Stimulated activated naive CD8-positive, alpha-beta T cell treated with anti-CD3 and anti-CD28 coated beads, Interleukin-15, Interleukin-2, amounts not matched to agents 100 ng/mL and 50 ng/mL, for 24 hours (primary cell): ENCODE data around the gene ACOX2.

Source experiments
- H3K27ac Mint-ChIP-seq: one replicate; pipeline ENCODE4 v1.8.0; 2021; ENCODE audit warnings: mild to moderate bottlenecking, mixed read lengths
- H3K27me3 Mint-ChIP-seq: one replicate; pipeline ENCODE4 v1.8.0; 2021; ENCODE audit warnings: mixed read lengths
- H3K36me3 Mint-ChIP-seq: one replicate; pipeline ENCODE4 v1.8.0; 2021; ENCODE audit warnings: low read depth, mixed read lengths
- H3K4me1 Mint-ChIP-seq: one replicate; pipeline ENCODE4 v1.8.0; 2021; ENCODE audit warnings: low read depth, mixed read lengths
- H3K4me3 Mint-ChIP-seq: one replicate; pipeline ENCODE4 v1.8.0; 2021; ENCODE audit warnings: mild to moderate bottlenecking, mixed read lengths
- H3K9me3 Mint-ChIP-seq: one replicate; pipeline ENCODE4 v1.8.0; 2021; ENCODE audit warnings: mixed read lengths

ACOX2 gene

DNA sequence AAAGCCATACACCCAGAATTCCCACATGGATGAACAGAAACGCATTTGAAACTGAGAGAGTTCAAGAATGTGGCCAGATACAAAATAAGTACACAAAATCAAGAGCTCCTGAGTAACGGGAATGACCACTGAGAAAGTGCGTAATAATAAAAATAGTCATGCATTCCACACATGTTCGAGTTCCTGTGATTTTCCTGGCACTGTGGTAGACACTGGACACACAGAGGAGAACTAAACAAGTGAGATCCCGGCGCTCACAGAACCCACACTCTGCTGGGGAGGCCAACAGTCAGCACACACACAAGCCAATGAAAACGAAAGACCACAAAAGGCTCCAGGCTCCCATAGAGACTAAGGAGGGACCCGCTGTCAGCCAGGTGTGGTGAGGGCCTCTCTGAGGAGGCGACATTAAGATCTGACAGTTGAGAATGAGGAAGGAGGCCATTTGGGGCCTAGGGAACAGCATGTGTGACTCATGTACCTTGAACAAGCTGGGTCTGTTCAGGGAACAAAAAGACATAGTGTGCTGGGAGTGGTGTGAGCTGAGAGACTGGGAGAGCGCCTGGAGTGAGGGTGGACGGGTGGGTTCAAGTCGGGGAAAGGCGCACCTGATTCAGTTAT, 35.1 kb upstream of the ACOX2 start:
- Mint-ChIP-seq H3K27me3 (no peaks in the 10 kb centered on the region), H3K4me3 (no peak overlapping the region), H3K4me1 (no peaks in the 10 kb centered on the region), H3K9me3 (no peaks in the 10 kb centered on the region), H3K36me3 (no peaks in the 10 kb centered on the region), H3K27ac (no peak overlapping the region)

DNA sequence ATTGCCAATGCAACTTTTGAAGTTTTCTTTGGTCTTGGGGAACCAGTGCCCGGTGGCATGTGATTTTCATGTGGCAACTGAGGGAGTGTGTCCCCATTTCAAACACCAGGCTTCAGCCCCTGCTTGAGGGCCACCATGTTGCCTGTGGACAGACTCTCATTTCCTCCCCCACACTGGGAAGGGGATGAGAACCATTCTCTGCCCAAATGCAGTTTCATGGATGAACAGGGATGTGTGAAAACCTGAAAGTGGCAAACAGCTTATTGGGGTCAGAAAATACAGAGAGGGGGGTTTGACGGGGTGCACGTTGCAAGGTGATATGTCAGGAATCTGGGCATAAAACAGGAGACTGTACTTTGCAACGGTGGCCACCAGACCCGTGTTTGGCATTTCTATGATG, 33.9 kb upstream of the ACOX2 start:
- Mint-ChIP-seq H3K4me1 (no peaks in the 10 kb centered on the region), H3K9me3 (no peaks in the 10 kb centered on the region), H3K27ac (no peak overlapping the region), H3K4me3 (no peak overlapping the region), H3K36me3 (no peaks in the 10 kb centered on the region), H3K27me3 (no peaks in the 10 kb centered on the region)

DNA sequence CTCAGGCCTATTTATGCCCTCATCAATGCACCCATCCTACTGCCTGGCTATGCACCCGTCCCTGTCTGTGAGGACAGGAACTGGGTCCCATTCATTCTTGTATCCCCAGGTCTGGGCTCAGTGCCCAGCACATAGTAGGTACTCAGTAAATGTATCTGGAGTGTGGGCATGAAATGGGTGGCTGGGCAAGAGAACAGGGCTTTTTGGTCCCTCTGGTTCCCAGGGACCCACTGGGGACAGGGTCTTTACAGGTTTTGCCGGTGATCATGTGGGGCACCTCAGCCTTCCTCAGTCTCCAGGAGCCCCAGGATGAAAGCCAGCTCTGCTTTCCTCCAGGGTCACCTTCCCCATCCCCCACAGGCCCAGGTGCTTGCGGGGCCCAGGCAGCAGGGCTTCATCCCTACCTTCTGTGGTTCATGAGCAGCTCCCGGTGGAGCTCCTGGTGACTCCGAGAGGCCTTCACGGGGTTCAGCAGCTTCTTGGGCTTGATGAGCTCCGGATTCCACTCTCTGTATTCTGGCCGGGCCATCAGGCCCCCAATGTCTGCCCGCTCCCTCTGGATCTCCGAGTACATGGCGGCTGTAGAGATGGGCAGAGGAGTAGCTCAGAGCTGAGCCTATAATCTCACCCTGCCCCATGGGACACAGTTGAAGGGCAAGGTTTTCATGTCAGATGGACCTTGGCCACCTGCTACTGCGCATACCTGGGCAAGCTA, 32.5 kb upstream of the ACOX2 start:
- H3K27ac Mint-ChIP-seq: no peak overlapping the region
- no peaks in the 10 kb centered on the region for H3K27me3 Mint-ChIP-seq
- H3K4me3 Mint-ChIP-seq: no peak overlapping the region
- H3K9me3 Mint-ChIP-seq: no peaks in the 10 kb centered on the region
- H3K36me3 Mint-ChIP-seq: no peaks in the 10 kb centered on the region
- no peaks in the 10 kb centered on the region for H3K4me1 Mint-ChIP-seq

DNA sequence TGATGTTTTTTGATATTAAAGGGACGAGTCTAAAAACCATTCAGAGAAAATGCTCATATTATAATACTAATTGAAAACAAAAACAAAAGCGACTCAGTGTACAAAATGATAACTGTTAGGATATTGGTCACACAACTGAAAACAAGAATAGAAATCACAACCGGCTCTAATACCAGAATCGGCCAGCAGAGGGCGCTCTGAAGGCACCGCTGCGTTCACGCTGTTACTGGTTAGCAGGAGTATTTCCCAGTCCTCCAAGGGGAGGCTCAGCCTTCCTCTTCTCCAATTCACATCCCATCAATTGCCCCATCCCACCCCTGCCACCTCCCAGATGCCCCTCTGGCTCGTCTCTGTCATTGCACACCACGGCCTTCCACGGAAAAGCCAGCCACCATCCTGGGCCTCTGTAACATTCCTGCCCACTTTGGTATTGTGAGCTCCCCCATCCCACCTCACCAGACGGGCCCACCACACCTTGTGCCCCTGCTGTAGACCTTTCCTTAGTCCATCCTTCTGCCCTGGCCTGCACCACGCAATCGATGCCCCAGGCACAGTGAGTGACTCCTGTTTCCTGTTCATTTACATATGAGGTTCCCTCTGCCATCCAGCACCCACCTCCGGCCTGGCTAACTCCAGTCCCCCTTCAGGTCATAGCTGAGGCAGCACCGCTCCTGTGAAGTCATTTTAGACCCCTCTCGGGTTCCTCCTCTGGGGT, 31.7 kb upstream of the ACOX2 start:
- no peaks in the 10 kb centered on the region for H3K9me3 Mint-ChIP-seq
- peak overlapping the region; percentile 15 for H3K27ac Mint-ChIP-seq
- H3K36me3 Mint-ChIP-seq: no peaks in the 10 kb centered on the region
- no peaks in the 10 kb centered on the region for H3K27me3 Mint-ChIP-seq
- no peaks in the 10 kb centered on the region for H3K4me1 Mint-ChIP-seq
- peak overlapping the region; percentile 39 for H3K4me3 Mint-ChIP-seq

DNA sequence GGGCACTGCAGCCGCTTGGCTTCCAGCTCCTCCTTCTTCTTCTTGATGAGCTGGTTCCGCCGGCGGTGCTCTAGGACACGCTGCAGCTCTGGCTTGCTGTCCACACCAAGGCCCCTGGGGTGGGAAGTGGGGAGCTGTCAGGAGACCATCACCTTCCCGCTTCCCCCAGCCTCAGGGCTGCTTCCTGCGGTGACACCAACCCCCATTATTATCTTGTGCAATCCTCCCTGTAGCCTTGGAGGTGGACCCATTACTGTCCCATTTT, 30.2 kb upstream of the ACOX2 start:
- no peaks in the 10 kb centered on the region for H3K36me3 Mint-ChIP-seq

DNA sequence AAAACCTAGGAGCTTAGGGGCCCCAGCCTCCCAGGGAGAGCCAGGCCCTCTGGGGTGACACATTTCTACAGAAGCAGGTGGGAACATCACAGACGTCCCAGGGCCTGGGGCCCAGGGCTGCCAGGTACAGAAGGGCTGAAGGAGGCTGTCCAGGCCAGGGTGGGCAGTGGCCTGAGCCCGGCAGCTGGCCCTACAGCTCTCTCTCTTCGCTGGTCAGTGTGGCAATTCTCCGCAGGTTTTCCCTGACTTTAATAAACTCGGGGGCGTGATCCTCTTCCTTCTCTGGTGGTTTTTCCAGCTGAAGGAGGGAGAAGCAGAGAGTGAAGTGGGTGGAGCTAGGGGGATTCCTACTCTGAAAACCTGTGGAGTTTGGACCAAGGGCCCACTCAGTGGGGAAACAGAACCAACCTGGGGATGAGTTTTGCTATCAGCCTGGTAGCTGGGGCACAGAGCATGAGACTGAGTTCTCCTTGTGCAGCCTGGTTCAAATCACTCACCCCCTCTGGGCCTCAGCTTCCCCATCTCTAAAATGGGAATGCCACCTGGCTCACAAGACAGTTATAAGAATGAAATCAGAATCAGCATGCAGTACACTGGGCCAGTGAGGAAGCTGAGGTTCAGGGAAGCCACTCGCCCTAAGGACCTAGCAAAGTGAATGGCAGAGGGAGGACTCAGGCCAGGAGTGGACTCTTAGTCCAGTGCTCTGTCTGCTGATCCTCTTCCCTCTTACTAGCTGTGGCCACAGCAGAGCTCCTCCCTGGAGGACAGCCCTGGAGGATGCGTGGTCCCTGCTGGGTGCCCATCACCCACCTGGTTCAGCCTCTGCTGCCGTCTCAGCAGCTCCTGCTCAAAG, 29.6 kb upstream of the ACOX2 start:
- Mint-ChIP-seq H3K36me3 (no peaks in the 10 kb centered on the region), H3K27ac (no peak overlapping the region), H3K9me3 (no peaks in the 10 kb centered on the region), H3K4me1 (no peaks in the 10 kb centered on the region), H3K27me3 (no peaks in the 10 kb centered on the region), H3K4me3 (no peak overlapping the region)

More for the DNA sequence above, 30.2 kb upstream of the ACOX2 start:
- Mint-ChIP-seq H3K9me3 (no peaks in the 10 kb centered on the region), H3K27me3 (no peaks in the 10 kb centered on the region), H3K4me3 (no peak overlapping the region), H3K27ac (no peak overlapping the region), H3K4me1 (no peaks in the 10 kb centered on the region)

DNA sequence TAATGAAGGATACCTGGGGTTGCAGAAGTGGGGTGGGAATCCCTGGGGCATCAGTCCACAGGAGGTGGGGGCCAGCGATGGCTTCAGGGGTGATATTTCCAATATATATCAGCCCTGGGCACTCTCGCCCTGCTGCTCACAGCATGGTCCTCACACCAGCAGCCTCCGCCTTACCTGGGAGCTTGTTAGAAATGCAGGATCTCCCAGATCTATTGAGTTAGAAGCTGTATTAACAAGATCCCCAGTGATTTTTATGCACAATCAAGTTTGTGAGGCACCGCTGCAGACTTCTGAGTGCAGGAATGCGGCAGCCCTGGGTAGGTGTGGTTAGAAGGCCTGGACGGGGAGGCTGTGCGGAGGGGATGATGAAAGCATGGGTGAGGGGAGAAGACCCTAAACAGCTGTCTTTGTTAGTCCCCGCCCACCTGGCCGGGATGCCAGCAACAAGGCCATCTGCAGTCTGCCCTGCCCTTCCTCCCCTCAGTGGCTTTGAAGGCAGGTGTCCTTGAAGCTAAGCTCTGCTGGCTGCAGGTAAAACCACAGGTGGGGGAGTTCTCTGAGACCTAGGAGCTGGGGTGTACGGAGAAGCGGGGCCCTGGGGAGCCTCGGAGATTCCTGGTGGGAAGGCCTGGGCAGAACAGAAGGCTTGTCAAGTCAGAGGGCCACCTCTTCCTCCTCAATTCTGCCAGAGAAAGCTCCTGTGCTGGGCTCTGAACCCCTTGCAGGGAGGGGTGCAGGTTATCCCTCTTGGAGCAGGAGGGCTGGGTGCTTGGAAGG, 28.8 kb upstream of the ACOX2 start:
- H3K9me3 Mint-ChIP-seq: no peaks in the 10 kb centered on the region
- no peaks in the 10 kb centered on the region for H3K27me3 Mint-ChIP-seq
- no peaks in the 10 kb centered on the region for H3K4me1 Mint-ChIP-seq
- H3K4me3 Mint-ChIP-seq: no peak overlapping the region
- H3K36me3 Mint-ChIP-seq: no peaks in the 10 kb centered on the region
- no peak overlapping the region for H3K27ac Mint-ChIP-seq

DNA sequence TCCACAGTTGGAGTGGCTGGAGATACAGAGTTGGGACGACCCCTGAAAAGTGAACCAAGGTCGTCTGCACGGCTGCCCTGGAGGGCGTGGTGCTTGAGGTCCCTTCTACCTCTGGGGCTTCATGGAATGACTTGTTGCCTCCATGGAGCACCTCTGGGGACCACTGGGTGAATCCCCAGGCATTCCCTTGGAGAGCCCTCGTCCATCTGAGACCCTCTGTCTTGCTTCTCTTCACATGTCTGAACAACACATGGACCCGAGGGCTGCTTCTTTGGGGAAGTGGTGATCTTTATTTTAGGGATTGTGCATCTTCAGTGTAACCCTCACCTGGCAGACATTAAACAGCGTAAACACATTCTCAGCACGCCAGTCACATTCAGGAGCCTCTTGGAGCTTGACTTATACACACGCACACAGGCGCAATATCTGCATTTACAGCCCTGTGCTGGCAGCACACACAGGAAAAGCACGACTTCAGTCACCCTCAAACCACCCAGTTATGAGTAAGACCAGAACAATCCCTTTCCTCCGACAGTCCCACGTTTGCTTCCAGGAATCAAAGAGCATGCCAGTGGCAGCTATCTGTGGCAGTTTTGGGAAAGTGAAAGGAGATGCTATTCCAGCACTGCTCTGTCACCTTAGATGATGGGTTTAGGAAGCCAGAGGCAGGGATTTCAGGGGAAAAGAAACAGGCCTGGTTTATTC, 27.6 kb upstream of the ACOX2 start:
- Mint-ChIP-seq H3K36me3 (no peaks in the 10 kb centered on the region), H3K4me1 (no peaks in the 10 kb centered on the region), H3K27me3 (no peaks in the 10 kb centered on the region), H3K4me3 (no peak overlapping the region), H3K9me3 (no peaks in the 10 kb centered on the region), H3K27ac (no peak overlapping the region)

DNA sequence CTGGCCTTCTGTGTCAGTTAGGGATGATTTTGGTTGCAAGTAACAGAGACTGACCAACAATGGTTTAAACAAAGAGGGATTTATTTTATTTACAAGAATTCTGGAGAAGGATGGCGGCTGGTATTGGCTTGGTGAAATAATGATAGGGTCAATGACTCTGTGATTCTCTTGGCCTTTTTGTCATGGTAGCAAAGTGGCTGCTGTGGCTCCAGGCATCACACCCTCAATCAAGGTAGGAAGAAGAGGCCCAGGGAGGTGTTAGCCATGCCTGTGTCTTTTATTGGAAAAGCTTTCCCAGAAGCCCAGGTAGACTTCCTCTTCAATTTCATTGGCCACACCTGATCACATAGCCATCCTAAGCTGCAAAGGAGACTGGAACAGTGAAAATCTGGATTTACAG, 27.1 kb upstream of the ACOX2 start:
- no peaks in the 10 kb centered on the region for H3K36me3 Mint-ChIP-seq
- H3K4me3 Mint-ChIP-seq: no peak overlapping the region
- H3K9me3 Mint-ChIP-seq: no peaks in the 10 kb centered on the region
- no peaks in the 10 kb centered on the region for H3K27me3 Mint-ChIP-seq
- no peaks in the 10 kb centered on the region for H3K4me1 Mint-ChIP-seq
- H3K27ac Mint-ChIP-seq: no peak overlapping the region

DNA sequence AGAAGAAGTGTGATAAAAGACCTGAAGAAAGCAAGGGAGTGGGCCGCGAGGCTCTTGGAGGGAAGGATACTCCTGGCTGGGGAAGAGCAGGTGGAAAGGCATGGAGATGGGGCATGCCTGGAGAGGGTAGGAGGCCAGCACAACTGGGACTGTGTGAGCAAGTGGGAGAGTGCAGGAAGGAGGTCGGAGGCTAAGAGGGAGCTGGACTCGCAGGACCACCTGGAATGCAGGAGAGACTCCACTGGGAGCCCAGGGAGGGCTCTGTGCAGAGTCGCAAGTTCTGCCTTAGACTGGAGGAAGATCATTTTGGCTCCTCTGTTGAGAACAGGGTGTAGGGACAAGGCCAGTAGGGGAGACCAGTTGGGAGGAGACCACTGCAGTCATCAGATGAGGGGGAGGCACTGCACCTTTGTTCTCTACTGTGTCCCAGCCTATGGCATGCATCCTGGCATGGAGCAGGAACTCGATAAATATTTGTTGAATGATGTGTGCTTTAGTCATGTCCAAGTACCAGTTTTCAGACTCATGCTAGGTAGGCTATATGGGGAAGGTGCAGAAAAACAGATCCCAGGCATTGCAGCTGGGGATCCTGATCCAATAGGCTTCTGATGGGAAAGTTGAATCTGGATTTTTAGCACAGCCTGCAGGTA, 26.5 kb upstream of the ACOX2 start:
- Mint-ChIP-seq H3K36me3 (no peaks in the 10 kb centered on the region), H3K4me1 (no peaks in the 10 kb centered on the region), H3K27me3 (no peaks in the 10 kb centered on the region), H3K9me3 (no peaks in the 10 kb centered on the region), H3K27ac (no peak overlapping the region), H3K4me3 (no peak overlapping the region)

DNA sequence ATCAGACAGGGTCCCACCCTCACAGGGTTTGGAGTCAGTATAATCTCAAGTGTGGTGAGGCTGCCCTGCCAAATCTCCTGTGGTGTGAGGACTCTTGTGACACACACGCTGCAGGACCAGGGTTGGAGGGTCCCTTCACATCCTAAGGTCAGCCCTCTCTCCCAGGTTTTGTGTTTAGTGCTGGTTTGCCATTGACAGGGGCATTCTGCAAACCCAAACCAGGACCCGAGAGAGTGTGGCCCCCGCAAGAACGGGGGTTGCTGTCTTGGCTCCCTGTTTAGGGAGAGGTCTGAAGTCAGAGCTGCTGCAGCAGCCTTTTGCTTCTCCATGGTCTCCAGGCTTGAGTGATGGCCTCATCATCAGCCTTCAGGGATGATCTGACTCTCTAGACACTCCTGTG, 25.5 kb upstream of the ACOX2 start:
- Mint-ChIP-seq H3K4me3 (no peak overlapping the region), H3K27me3 (no peaks in the 10 kb centered on the region), H3K36me3 (no peaks in the 10 kb centered on the region), H3K27ac (no peak overlapping the region), H3K9me3 (no peaks in the 10 kb centered on the region), H3K4me1 (no peaks in the 10 kb centered on the region)

DNA sequence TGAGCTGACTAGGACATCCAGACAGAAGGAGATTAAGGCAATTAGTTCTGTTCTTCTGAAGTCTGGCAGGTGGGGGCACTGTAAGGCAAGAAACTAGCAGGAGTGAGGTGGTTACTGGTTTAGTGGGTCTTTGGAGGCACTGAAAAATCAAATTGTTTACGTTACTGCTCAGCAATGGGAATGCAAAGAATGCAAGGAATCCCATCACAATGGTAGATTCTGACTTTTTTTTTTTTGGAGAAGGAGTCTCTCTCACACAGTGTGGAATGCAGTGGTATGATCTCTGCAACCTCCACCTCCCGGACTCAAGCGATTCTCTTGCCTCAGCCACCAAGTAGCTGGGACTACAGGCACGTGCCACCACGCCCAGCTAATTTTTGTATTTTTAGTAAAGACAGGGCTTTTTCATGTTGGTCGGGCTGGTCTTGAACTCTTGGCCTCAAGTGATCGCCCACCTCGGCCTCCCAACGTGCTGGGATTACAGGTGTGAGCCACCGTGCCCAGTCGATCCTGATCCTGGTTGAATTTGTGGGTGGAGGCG, 23.9 kb upstream of the ACOX2 start:
- H3K27ac Mint-ChIP-seq: no peak overlapping the region
- peaks cover 2% of the 10 kb centered on the region for H3K27me3 Mint-ChIP-seq

DNA sequence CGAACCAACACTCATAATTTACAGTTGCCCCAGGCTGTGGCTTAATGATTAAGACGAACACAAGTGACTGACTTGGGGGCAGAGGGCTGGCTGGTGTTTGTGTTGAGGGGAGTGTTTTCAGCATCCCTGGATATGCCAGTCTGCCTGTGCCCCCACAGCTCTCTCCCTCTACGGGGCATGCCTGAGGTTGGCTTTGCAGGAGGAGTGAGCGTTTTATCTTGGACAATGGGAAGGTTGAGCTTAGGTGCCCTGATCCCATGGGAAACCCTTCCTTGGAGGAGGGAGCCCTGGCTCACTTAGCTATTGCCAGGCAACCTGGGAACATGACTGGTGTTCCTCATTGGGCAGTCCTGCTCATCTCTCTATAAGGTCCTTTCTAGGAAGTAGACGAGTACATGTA, 22.6 kb upstream of the ACOX2 start:
- H3K27me3 Mint-ChIP-seq: peaks cover 6% of the 10 kb centered on the region
- H3K4me1 Mint-ChIP-seq: no peaks in the 10 kb centered on the region

More for the DNA sequence above, 23.9 kb upstream of the ACOX2 start:
- Mint-ChIP-seq H3K4me3 (no peak overlapping the region), H3K9me3 (no peaks in the 10 kb centered on the region), H3K36me3 (no peaks in the 10 kb centered on the region), H3K4me1 (no peaks in the 10 kb centered on the region)

More for the DNA sequence above, 22.6 kb upstream of the ACOX2 start:
- no peak overlapping the region for H3K27ac Mint-ChIP-seq
- H3K9me3 Mint-ChIP-seq: no peaks in the 10 kb centered on the region
- H3K4me3 Mint-ChIP-seq: no peak overlapping the region
- H3K36me3 Mint-ChIP-seq: no peaks in the 10 kb centered on the region
